Measurements from ENCODE around the gene PLA2G2C. TPM values are rescaled to one million over a fixed set of nuclear protein-coding genes. Genes with fewer than 3 reads are reported as not detected.

Gene PLA2G2C
- total RNA-seq, 2 experiments from 2014 or later, result not detected

GRCh38 chr1:20227704-20228103 lies 41.4 kb upstream of the PLA2G2C start:
- no peak overlapping the region for H3K27ac Mint-ChIP-seq
- POLR2A ChIA-PET, result no interaction called here

GRCh38 chr1:20224546-20224945 lies 38.2 kb upstream of the PLA2G2C start:
- POLR2A ChIA-PET, result no interaction called here
- no peaks in the 10 kb centered on the region for H3K36me3 ChIP-seq (ENCODE audit: insufficient read depth, low read length)
- Mint-ChIP-seq H3K9me3 (no peaks in the 10 kb centered on the region), H3K27me3 (peaks cover 56% of the 10 kb centered on the region), H3K27ac (no peak overlapping the region), H3K4me3 (no peak overlapping the region), H3K4me1 (ENCODE audit: low read depth) (no peaks in the 10 kb centered on the region), H3K36me3 (ENCODE audit: low read depth) (no peaks in the 10 kb centered on the region)
- ATAC-seq (ENCODE audit: poor library complexity) (no peak), DNase-seq (no peak)
- H3K4me1 ChIP-seq (ENCODE audit: insufficient read depth, low read length), result no peaks in the 10 kb centered on the region
- H3K27me3 ChIP-seq (ENCODE audit: control insufficient read depth in 1 of 2, insufficient read depth in 2 of 2, low read length in 2 of 2), result peaks cover 27 to 30% of the 10 kb centered on the region in 2 experiments
- H3K9me3 ChIP-seq (ENCODE audit: control insufficient read depth in 1 of 2, insufficient read depth in 1 of 2, low read length in 2 of 2), result no peaks in the 10 kb centered on the region
- H3K27ac ChIP-seq (ENCODE audit: low read depth in 1 of 2, low read length in 2 of 2), result no peak overlapping the region
- TF ChIP-seq CTCF (IDR thresholded peaks at IDR 0.05), result no peak
- CTCF ChIA-PET, result no interaction called here
- intact Hi-C loops (cut with DNase I, micrococcal nuclease), result no loop called here
- H3K4me3 ChIP-seq (ENCODE audit: low read length), result no peak overlapping the region

More at GRCh38 chr1:20227704-20228103, 41.4 kb upstream of the PLA2G2C start:
- Histone ChIP-seq H3K4me3 (ENCODE audit: low read length) (no peak overlapping the region), H3K27me3 (ENCODE audit: control insufficient read depth in 1 of 2, insufficient read depth in 2 of 2, low read length in 2 of 2) (peaks cover 22 to 23% of the 10 kb centered on the region in 2 experiments), H3K9me3 (ENCODE audit: control insufficient read depth in 1 of 2, insufficient read depth in 1 of 2, low read length in 2 of 2) (no peaks in the 10 kb centered on the region), H3K4me1 (ENCODE audit: insufficient read depth, low read length) (no peaks in the 10 kb centered on the region), H3K36me3 (ENCODE audit: insufficient read depth, low read length) (no peaks in the 10 kb centered on the region), H3K27ac (ENCODE audit: low read depth in 1 of 2, low read length in 2 of 2) (no peak overlapping the region)
- CTCF ChIA-PET, result no interaction called here
- no peak for ATAC-seq (ENCODE audit: poor library complexity)
- H3K4me1 Mint-ChIP-seq (ENCODE audit: low read depth), result no peaks in the 10 kb centered on the region
- no peak for TF ChIP-seq CTCF (IDR thresholded peaks at IDR 0.05)
- H3K36me3 Mint-ChIP-seq (ENCODE audit: low read depth), result no peaks in the 10 kb centered on the region
- peaks cover 56% of the 10 kb centered on the region for H3K27me3 Mint-ChIP-seq
- DNase-seq, result no peak
- H3K9me3 Mint-ChIP-seq, result no peaks in the 10 kb centered on the region
- no peak overlapping the region for H3K4me3 Mint-ChIP-seq
- intact Hi-C loops (cut with DNase I, micrococcal nuclease), result no loop called here

- Mint-ChIP-seq H3K4me3 (no peak overlapping the region), H3K9me3 (no peaks in the 10 kb centered on the region), H3K27ac (no peak overlapping the region), H3K36me3 (ENCODE audit: low read depth) (no peaks in the 10 kb centered on the region), H3K27me3 (peaks cover 57% of the 10 kb centered on the region), H3K4me1 (ENCODE audit: low read depth) (no peaks in the 10 kb centered on the region)
- intact Hi-C loops (cut with DNase I, micrococcal nuclease), result no loop called here
- no peak overlapping the region for H3K27ac ChIP-seq (ENCODE audit: low read depth in 1 of 2, low read length in 2 of 2)
- TF ChIP-seq CTCF (IDR thresholded peaks at IDR 0.05), result no peak
- H3K36me3 ChIP-seq (ENCODE audit: insufficient read depth, low read length), result no peaks in the 10 kb centered on the region
- ChIA-PET CTCF (no interaction called here), POLR2A (no interaction called here)
- H3K27me3 ChIP-seq (ENCODE audit: control insufficient read depth in 1 of 2, insufficient read depth in 2 of 2, low read length in 2 of 2), result peaks cover 23 to 27% of the 10 kb centered on the region in 2 experiments
- H3K4me1 ChIP-seq (ENCODE audit: insufficient read depth, low read length), result no peaks in the 10 kb centered on the region
- H3K4me3 ChIP-seq (ENCODE audit: low read length), result no peak overlapping the region
- no peaks in the 10 kb centered on the region for H3K9me3 ChIP-seq (ENCODE audit: control insufficient read depth in 1 of 2, insufficient read depth in 1 of 2, low read length in 2 of 2)
- DNase-seq, result no peak
- ATAC-seq (ENCODE audit: poor library complexity), result no peak
These were observed 37.5 kb upstream of the PLA2G2C start for GRCh38 chr1:20223551-20224419.
